ENCODE results near the gene ASIC2.

The ASIC2 gene

DNA sequence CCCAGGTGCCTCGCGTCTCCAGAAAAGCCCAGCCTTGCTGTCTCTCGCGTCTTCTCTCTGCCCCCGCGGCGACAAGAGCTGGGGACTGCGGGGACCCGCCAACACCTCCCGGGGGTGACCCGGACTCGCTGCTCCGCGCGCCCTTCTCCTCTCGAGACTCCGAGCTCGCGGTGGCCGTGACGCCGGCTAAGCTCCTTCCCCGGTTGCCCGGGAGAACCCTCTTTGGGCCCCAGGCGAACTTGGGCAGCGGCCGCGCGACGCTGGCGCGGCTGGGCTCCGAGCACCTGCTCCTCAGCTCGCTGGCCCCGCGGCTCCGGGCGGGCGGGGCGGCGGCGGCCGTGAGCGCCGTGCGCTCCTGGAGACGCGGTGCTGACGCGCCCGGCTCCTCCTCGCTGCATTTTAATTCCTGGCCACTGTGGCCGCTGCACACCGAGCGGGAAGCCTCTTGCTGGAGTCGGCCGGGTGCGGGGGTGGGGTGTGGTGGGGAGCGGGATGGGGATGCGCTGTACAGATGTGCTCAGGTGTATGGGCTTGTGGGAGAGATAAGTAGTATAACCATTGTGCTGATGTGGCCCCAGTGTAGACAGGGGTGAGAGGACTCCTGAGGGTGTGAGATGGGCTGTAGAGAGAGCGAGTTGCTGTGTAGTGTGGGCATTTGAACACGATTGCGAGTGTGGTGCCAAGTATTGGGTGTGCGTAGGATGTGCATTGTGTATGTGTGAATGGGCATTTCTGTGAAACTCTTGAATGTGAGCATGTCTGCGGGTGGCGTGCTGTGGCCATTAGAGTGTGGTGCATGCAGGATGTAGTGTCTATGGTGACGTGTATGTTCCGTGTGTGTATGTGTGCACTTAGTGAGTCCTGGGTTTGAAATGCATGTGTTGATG, at the start of gene ASIC2:
Gene ASIC2, minus strand, starts transcription at position 315 of the 887 bp plus-strand sequence.
- no peak for DNase-seq

DNA sequence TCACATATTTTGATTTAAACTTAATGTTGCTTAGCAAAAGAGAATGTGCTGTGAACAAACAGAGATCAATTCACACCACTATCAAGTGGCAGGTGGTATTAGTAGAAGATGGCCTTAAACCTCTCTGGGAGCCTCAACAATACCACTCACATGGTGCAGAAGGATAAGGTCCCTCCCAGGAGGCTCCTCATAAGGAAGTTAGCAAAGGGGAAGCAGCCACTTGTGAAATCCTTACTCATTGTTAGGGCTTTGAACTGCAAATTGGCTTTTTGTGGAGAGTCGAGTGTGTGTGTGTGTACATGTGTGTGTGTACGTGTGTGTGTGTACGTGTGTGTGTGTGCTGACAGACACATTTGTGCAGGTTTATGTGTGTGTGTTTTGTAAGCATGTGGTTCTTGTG, 48.9 kb upstream of the ASIC2 start:
- peak; percentile 34 to 37 for DNase-seq

DNA sequence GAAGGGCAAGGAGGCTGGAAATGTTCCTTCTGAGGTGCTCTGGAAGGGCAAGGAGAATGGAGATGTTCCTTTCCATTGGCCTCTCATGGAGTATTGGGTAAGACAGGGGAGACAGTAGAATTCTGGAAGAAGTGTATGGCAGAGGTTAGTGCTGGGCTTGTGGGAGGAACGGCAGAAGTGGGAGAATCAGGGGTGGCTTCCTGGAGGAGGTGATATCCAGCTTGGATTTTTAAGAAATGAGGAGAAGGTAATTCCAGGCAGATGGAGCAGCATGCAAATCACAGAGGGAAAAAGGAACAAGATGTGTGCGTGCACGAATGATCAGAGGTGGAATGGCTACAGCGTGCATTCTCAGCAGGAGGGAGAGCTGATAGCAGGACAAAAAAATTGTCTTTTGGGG, 45.1 kb upstream of the ASIC2 start:
- DNase-seq: no peak

DNA sequence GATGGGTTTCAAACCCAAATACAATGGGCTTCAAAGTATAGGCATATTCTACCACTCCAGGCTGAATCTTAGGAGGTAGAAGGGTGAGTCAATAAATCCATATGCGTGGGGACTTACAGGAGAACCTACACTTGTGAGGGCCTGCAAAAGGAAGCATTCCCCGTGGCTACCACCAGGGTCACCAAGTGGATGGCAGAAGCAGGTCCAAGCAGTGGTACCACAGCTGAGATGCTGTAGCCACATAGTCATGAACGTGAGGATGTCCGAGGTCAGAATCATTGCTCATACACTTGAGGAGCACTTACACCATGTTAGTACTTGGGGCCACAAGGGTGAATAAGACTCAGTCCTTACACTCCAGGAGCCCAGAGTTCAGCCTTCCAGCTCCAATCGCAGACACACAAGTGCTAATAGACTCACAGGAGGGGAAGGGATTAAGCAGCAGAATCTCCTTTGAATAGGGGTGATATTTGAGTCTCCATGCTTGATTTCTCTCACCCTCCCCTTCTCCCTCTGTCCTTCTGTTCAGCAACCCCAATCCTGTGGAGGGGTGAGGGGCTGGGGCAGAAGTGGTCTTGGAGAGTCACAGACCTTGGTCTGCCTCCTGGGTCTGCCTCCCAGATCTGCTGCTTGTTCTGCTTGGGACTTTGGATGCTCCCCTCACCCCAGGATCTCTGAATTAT, 42.5 kb upstream of the ASIC2 start:
- DNase-seq: no peak

DNA sequence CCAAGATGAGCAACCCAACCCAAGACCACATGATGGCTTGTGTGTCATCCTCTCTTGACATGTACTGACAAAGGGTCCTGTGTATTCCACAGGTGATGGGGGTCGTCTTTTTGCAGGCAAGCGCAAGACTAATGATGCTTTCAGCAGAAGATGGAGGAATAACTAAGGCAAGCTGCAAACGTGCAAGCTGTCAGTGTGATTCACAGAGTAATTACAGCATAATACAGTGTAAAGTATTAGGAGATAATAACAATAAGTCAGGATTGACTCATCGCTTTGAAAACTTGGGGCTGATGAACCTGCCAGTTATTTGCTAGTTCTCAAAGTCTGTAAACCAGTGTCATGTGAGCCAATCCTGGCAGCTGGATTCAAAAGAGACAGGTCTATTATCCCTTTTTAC, 41.6 kb upstream of the ASIC2 start:
- DNase-seq: no peak

DNA sequence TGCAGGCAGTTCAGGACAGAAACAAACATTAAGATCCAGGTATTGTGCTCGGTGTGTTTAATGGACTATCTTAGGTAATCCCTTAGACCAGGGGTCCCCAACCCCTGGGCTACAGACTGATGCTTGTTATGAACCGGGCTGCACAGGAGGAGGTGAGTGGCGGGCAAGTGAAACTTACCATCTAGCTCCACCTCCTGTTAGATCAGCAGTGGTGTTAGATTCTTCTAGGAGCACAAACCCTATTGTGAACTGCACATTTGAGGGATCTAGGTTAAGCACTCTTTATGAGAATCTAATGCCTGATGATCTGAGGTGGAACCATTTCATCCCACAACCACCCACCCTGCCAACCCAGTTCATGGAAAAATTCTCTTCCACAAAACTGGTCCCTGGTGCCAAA, 37.8 kb upstream of the ASIC2 start:
- no peak for DNase-seq

DNA sequence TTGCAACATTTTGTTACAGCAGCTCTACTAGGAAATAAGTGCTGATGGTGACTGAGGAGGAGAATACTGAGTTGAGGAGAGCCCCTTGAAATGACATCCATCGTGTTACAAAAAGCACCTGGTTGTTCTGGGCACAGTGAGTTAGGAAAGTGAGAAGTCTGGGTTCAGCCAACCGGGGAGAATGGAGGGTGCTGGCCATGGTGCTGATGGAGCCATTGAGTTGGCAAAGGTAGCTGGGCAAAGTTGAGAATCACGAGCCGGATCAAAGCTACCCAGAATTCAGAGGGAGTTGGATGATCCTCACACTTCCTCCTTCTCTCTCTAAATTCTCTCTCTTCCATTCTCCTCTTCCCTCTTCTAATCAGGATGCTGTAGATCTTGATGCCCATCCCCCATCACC, 35.0 kb upstream of the ASIC2 start:
- DNase-seq: peak in 1 of 2 experiments; percentile 3

DNA sequence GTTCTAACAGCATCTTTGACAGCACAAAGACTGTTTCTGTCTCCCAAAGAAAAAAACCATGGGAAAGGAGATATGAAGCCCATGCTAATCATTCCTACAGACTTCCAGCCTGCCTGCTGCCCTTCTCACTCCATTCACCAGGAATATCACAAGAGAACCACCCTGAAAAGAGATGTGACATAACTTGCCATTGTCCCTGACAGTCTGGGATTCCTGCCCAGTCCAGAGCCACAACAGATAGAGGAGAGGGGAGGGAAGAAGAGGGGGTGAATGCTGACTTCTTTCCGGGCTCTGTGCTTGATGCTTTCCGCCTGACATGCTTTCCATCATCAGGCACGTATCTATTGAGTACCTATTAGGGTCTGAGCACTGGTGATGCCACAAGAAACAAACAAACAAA, 31.6 kb upstream of the ASIC2 start:
- no peak for DNase-seq

DNA sequence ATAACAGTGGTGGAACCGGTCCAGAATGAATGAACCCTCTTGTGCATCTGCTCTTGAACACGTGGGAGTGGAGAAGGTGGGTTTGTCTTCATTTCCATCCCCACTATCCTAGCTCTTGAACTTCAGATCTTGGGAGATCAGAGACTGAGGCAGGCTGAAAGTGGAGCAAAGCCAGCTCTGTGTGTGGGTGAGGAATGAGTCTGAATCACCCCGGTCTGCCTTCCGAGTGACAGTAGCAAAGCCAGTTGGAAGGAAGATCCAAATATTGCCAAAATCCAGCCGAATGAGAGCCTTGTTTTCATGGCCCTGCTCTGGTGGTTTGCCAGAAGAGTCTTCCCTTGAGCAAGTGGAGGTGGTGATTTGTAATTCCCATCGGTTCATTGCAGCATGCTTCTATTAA, 29.0 kb upstream of the ASIC2 start:
- no peak for DNase-seq

DNA sequence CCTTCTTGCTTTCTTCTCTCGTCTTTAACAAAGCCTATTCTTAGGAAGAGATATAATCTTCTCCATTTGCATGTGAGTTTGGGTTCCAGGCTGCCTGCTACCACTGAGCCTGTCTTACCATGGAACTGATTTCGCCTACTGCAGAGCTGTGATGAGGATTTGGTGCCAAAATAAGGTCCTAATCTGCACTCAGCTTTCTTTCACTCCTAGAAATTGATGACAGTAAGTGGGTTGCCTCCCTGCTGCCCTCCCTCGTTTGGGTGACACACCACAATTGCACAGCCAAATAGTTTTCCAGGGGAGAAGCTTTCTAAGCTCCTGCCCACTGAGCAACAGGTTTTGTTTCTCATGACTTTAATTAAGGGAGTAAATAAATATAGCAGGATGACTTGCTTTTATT, 25.1 kb upstream of the ASIC2 start:
- no peak for DNase-seq

DNA sequence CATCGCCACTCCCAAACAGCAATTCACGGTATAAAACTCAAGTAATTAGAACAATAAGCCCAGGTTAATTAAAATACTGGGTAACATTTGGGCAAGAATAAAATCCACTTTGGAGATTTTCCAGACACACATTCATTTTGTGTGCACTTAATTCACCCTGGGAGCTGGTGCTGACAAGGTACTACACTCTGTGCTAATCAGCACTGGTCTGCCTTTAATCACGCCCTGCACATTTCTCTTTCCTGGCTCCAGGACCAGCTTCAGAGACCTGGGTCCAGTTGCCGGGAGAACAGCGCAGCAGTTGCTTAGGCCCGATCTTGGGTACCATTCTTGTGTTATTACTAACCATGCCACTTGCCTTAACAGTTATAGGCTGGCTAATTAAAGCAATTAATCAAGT, 23.7 kb upstream of the ASIC2 start:
- no peak for DNase-seq

DNA sequence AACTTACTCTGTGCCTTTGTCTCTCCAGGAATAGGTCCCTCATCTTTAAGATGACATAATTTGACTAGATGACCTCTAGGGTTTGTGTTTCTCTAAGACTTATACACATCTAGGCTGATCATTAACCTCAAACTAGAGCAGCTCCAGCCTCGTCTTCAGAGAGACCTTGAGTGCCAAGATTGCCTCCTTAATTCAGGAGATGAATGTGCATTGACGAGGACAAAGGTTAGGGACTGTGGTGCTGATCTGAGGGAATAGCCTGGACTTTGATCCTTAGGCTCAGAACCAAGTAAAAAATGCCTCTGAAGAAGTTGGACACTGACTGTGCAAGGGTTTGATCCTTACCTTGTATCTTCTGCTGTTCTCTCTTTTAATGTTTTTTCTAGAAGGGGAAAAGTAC, 17.2 kb upstream of the ASIC2 start:
- no peak for DNase-seq

DNA sequence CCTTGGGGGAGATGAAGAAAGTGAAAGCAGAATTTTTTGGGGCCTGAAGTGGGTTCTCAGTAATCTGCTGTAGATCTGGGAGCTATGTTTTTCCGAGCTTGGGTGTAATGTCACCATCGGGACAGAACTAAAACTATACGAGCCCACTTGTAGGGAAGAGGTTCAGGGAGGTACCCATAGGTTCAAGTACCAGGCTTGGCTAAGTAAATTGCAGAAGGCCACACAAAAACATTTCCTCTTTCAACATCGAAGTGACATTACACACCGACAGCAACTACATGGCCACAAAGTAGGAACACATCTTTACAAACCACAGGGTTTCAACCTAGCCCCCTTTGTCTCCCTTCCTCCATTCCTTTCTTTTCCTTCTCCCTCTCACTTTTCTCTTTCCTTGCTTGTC, 10.2 kb upstream of the ASIC2 start:
- DNase-seq: no peak

DNA sequence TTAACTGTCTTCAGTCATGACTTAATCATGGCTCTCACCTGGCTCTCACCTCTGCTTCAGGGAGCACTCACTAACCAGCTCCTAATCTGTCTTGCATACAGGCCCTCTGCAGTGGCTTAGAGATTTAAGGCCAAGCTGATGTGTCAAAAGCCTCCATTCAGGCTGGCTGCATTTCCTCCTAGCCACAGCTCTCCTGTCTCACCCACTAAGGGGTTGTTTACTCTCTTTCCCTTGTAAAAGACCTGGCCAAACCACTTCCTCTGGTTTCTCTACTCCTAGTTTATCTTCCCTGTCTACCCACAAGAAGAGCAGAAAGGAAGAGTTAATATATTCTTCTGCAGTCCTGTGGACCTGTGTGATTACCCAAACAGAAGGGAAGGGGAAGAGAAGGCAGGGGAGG, 9.3 kb upstream of the ASIC2 start:
- no peak for DNase-seq

DNA sequence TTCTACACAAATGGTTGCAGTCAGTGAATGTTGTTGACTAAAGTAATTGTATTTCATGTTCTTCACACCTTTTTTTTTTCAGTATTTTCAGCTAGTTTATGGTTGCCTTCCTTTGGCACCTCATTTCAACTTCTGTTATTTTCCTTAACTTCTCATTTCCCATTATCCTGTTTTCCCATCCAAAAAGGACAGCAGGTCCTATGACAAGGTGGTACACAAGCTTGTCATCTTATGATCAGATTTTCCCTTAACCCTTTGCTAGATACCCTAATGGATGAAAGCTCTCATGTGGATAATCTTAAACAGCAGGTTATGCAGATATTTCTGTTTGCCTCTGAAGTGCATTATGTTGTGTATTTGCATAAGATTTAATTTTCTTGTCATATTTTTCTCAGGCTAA, 7.1 kb upstream of the ASIC2 start:
- DNase-seq: no peak

DNA sequence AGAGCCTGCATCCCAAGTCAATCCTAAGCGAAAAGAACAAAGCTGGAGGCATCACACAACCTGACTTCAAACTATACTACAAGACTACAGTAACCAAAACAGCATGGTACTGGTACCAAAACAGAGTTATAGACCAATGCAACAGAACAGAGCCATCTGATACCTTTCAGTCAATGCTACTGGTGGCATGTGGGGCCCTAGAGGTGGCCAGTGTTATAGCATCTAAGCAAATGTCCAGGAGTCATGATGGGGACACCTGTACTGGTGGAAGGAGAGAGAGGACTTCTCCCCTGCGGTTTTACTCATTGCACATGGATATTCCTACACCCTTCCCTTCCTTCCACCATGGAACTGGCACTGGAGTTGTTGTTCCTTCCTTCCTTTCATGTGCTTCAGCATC, 6.0 kb upstream of the ASIC2 start:
- DNase-seq: no peak

DNA sequence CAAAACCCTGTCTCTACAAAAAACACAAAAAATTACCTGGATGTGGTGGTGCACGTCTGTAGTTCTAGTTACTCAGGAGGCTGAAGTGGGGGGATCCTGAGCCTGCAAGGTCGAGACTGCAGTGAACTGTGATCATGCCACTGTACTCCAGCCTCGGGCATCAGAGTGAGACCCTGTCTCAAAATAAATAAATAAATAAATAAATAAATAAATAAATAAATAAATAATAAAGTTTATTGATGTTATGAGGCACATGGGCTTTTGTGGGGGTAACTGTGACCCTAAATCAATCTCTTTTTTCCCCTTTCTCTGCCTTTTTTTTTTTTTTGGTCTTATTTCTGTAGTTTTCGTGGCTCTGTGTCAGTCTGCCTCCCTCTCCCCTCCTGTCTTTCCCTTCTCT, 4.5 kb upstream of the ASIC2 start:
- no peak for DNase-seq

DNA sequence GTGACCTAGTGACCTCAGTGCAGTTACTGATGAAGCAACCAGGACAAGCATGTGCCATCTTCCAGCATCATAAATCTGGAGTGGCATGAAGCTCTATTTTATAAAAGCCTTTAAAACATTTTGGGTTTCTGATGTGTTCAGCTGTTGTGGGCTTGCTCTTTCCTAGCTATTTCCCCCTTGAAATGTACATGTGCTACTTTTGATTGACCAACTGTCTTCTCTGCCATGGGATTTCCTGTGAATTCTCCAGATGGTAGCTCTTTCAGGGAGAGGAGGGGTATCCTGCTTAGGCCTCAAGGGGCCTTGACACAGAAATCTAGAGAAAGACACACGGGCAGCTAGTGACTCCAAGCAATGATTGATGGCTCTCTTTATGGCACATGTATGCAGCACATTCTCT, 1.9 kb upstream of the ASIC2 start:
- no peak for DNase-seq

DNA sequence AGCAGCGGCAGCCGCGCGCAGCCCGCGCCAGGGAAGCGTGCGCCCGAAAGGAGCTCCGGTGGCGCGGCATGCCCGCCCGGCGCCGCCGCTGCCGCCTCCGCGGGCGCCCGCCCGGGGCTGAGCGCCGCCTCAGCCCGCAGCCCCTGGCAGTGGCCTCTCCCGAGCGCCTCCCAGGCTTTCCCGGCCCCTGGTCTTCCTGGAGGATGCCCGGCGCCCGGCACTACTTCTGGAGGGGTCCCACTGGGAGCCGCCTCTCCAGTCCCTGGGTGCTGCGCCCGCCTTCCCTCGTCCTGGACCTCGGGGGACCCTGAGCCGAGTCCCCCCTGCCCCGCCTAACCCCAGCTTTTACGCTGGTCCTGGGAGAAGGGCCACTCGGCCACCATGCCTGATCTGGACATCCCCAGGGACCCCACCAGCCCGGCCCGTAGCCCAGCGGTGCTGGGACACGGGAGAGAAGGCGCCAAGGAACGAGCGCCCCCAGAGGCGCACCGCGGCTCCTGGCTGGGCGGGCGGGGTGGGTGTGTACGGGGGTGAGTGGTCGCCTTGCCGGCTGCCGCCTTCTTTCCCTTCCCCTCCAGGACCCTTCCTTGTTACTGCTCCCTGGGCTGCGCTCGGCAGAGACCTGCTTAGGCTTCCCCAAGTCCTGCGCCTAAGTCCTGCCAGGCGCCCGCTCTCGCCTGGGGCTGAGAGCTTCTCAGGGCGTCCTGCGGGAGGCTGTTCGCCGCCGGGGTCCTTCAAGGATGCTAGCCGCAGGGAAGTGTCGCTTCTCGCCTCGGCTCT, 704 bp downstream of the ASIC2 start:
- no peak for DNase-seq

DNA sequence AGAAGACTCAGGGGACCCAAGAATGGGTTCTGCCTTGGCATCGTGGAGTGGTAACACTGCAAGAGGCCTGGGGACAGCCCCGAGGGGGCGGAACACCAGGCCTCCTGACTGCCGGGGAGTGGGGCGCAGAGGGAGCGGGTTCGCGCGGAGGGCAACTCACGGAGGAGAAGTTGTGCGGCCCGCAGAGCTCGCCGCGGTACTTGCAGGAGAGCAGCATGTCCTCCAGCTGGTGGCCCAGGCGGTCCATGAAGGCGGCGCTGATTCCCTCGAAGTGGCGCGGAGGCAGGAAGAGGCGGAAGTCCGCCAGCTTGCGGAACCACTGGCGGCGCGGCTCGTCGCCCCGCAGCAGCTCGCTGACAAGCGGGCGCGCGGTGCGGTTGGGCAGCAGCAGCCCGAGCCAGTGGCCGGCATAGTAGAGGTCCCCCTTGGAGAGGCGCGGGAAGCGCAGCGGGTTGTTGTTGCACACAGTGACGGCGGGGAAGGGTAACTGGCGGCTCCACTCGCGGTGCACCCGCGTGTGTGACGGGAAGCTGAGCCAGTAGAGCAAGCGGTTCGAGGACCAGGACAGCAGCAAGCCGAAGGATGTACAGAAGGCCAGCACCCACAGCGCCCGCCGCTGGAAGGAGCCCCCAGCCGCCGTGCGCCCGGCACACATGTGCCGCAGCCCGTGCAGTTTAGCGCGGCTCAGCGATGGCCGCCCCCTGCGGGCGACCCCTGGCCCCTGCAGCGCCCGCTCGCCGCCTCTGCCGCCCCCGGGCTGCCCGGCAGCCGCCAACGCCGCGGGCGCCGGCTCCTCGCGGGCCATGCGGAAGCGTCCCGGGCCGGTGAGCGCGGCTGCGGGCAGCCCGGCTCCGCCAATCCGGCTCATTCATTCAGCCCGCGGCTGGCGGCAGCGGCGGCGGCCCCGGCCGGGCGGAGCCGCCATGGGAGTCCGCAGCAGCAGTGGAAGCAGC, 1.6 kb downstream of the ASIC2 start:
- DNase-seq: no peak

DNA sequence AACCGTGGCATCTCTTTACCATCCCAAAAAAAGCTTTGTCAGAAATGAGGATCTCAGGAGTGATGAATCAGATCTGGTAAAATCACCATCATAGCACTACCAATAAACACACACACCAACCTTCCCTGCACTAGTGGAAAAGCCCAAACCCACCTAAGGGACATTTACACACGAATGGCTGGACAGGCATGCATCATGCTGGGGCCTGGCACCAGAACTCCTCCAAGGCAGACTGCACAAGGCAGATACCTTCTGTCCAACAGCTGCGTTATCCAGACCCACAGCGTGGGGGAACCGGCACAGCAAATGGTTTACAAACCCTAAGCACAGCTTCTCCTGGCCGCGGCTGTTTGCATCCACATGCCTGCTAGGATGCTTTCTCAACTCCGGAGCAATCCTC, 2.8 kb downstream of the ASIC2 start:
- no peak for DNase-seq

DNA sequence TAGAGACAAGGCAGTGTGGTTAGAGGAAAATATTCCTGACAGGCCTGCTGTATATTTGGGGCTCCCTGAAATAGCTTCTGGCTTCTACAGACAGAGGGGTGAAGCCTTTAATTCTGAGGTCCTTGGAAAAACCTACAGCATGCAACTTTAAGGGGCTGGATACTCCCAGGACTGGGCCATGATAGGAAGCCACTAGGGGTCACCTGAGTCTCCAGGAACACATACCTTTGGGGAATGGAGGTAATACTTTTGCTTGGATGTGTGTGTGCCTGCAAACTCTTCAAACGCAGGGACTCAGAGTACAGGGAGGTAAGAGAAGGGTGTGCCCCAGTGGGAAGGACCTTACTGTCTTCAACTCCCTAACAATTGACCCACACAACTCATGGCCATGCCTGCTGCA, 4.1 kb downstream of the ASIC2 start:
- no peak for DNase-seq

All from AML-193 (cell line).